ENCODE data around the gene LETMD1.
A peak's percentile ranks its signal among the peaks of the same experiment; 100 is the strongest.

Gene LETMD1

DNA sequence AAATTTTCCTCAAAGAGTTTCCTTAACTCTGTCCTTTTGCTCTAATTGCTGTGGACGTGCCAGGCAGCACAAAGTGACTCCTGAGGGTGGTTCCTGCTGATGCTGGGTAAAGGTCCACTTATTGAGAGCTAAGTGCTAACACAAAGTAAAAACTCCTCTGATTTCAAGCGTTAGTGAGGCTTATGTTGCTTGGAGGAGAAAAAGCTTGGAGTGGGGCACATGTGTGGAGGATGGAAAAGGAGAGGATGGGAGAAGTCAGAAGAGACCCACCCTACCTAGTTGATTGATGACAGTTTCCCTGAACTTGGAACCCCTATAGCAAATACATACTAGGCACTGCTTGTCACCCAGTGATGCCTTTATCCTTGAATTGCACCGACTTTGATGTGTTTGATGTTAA, 11.8 kb upstream of the LETMD1 start:
- no peaks in the 10 kb centered on the region for H3K27me3 ChIP-seq (ENCODE audit: insufficient read depth, low read depth, severe bottlenecking)
- TF ChIP-seq, protein P1, sequence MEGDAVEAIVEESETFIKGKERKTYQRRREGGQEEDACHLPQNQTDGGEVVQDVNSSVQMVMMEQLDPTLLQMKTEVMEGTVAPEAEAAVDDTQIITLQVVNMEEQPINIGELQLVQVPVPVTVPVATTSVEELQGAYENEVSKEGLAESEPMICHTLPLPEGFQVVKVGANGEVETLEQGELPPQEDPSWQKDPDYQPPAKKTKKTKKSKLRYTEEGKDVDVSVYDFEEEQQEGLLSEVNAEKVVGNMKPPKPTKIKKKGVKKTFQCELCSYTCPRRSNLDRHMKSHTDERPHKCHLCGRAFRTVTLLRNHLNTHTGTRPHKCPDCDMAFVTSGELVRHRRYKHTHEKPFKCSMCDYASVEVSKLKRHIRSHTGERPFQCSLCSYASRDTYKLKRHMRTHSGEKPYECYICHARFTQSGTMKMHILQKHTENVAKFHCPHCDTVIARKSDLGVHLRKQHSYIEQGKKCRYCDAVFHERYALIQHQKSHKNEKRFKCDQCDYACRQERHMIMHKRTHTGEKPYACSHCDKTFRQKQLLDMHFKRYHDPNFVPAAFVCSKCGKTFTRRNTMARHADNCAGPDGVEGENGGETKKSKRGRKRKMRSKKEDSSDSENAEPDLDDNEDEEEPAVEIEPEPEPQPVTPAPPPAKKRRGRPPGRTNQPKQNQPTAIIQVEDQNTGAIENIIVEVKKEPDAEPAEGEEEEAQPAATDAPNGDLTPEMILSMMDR (IDR thresholded peaks at IDR 0.05; ENCODE audit: low read depth, low read length) = no peak
- no peak for DNase-seq

DNA sequence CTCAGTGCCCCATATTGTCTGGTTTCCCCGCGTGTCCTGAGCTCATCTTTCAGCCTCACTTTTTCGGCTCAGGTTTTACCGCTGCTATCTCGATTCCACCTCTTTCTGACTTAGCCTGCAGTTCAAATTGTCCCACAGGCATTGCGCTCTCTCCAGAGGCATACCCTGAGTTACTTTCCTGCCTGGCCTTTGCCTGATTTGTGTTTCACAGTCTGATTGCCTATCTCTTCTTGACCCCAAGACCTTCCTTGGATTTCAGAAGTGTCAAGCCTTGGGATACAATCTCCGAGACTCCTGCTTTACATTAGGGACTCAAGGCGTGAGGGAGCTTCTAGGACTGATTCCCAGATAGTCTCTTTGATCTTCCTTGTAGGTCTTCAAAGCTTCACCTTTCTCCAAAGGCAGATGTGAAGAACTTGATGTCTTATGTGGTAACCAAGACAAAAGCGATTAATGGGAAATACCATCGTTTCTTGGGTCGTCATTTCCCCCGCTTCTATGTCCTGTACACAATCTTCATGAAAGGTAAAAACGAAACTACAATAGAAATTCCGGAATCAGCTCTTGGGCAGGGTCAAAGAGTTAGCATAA, 629 bp downstream of the LETMD1 start:
- TF ChIP-seq, protein P1 (IDR thresholded peaks at IDR 0.05; ENCODE audit: low read depth, low read length) = no peak
- H3K27me3 ChIP-seq (ENCODE audit: insufficient read depth, low read depth, severe bottlenecking) = no peaks in the 10 kb centered on the region
- H3K9me3 ChIP-seq (ENCODE audit: severe bottlenecking) = no peaks in the 10 kb centered on the region
- DNase-seq = no peak
- H3K27ac ChIP-seq = peak overlapping the region; percentile 88
- H3K4me3 ChIP-seq (ENCODE audit: low read depth, low read length) = peak overlapping the region; percentile 82
- peaks cover 28% of the 10 kb centered on the region for H3K36me3 ChIP-seq

More for the DNA sequence above, 11.8 kb upstream of the LETMD1 start:
- Histone ChIP-seq H3K36me3 (no peaks in the 10 kb centered on the region), H3K27ac (no peak overlapping the region), H3K9me3 (ENCODE audit: severe bottlenecking) (no peaks in the 10 kb centered on the region), H3K4me3 (ENCODE audit: low read depth, low read length) (no peak overlapping the region)

DNA sequence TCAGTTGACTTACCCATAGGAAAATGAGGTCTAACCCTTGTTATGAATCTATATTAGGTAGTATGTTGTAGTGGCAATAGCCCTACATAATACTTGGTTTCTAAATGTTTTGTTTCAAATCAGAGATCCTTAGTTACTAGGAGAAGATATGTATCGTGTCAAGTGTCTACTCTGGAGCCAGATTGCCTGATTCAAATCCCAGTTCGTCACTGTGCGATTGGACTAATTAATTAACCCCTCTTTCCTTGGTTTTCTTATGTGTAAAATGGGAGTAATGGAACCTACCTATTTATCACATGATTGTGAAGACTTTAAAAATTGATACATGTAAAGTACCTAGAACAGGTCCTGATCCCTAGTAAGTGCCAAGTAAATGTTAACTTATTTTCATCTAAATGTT, 1.4 kb downstream of the LETMD1 start:
- H3K36me3 ChIP-seq = peaks cover 35% of the 10 kb centered on the region
- DNase-seq = no peak
- H3K27me3 ChIP-seq (ENCODE audit: insufficient read depth, low read depth, severe bottlenecking) = no peaks in the 10 kb centered on the region
- TF ChIP-seq, protein P1 (IDR thresholded peaks at IDR 0.05; ENCODE audit: low read depth, low read length) = no peak
- no peak overlapping the region for H3K27ac ChIP-seq
- no peak overlapping the region for H3K4me3 ChIP-seq (ENCODE audit: low read depth, low read length)
- H3K9me3 ChIP-seq (ENCODE audit: severe bottlenecking) = no peaks in the 10 kb centered on the region

DNA sequence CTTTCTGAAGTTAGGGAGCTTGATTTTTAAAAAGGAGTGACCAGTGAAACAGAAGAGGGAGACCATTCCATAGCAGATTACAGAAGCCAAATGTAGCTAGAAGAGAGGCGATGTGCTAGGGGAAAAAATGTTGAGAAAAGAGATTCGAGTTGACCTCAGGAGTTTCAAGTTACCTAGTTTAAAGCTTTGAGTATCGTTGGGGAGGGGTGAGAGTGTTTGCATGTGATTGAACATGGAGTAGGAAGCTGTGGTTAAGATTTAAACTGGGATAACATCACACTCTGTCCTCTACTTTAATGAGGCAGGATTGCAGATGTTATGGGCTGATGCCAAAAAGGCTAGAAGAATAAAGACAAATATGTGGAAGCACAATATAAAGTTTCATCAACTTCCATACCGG, 3.7 kb downstream of the LETMD1 start:
- DNase-seq = no peak
- Histone ChIP-seq H3K9me3 (ENCODE audit: severe bottlenecking) (no peaks in the 10 kb centered on the region), H3K27ac (no peak overlapping the region), H3K4me3 (ENCODE audit: low read depth, low read length) (no peak overlapping the region), H3K27me3 (ENCODE audit: insufficient read depth, low read depth, severe bottlenecking) (no peaks in the 10 kb centered on the region), H3K36me3 (peaks cover 49% of the 10 kb centered on the region)
- TF ChIP-seq, protein P1 (IDR thresholded peaks at IDR 0.05; ENCODE audit: low read depth, low read length) = no peak

DNA sequence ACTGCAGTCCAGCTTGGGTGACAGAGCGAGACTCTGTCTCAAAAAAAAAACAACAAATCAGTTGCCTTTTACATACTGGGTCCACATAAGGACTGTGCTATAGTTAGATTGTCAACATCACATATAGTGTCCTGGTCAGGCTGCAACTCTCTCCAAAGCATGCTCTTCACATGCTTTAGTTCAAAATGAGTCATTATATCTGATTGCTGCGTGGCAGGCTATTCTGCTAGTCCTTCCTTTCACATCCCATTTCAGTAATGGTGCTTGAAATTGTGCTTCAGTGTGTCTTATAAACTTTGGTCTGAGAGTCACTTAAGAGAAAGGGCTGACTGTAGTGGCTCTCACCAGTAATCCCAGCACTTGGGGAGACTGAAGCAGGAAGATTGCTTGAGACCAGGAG, 6.9 kb downstream of the LETMD1 start:
- H3K36me3 ChIP-seq = peaks cover 75% of the 10 kb centered on the region
- no peak for DNase-seq
- TF ChIP-seq, protein P1 (IDR thresholded peaks at IDR 0.05; ENCODE audit: low read depth, low read length) = no peak
- no peaks in the 10 kb centered on the region for H3K9me3 ChIP-seq (ENCODE audit: severe bottlenecking)
- H3K27ac ChIP-seq = no peak overlapping the region
- H3K27me3 ChIP-seq (ENCODE audit: insufficient read depth, low read depth, severe bottlenecking) = no peaks in the 10 kb centered on the region
- no peak overlapping the region for H3K4me3 ChIP-seq (ENCODE audit: low read depth, low read length)

DNA sequence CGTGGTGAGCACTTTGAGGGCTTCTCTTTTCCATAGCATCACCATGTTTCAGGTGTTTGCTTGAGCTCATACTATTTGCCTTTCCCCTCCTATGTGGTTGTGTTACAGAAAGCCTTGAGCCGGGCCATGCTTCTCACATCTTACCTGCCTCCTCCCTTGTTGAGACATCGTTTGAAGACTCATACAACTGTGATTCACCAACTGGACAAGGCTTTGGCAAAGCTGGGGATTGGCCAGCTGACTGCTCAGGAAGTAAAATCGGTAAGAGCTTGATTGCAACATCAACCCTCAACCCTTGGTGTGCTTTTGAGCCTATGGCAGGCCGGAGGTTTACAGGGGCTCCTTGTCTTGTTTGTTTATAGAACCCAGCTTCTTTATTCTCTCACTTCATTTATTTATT, 8.1 kb downstream of the LETMD1 start:
- no peak for DNase-seq
- Histone ChIP-seq H3K27me3 (ENCODE audit: insufficient read depth, low read depth, severe bottlenecking) (no peaks in the 10 kb centered on the region), H3K36me3 (peaks cover 75% of the 10 kb centered on the region), H3K4me3 (ENCODE audit: low read depth, low read length) (no peak overlapping the region), H3K27ac (no peak overlapping the region), H3K9me3 (ENCODE audit: severe bottlenecking) (no peaks in the 10 kb centered on the region)
- TF ChIP-seq, protein P1 (IDR thresholded peaks at IDR 0.05; ENCODE audit: low read depth, low read length) = no peak

Measured in WERI-Rb-1 (cell line).